Measurements from ENCODE around the gene KATNB1. TPM values are rescaled to one million over a fixed set of nuclear protein-coding genes. Genes with fewer than 3 reads are reported as not detected.

Gene KATNB1
- total and polyA plus RNA-seq, 2 of the 8 experiments (the other 6 are each of a cell fraction or from before 2014, with no cell fraction given): 50.2 to 60.4 TPM

GRCh38 chr16:57732037-57732436, 3.5 kb upstream of the KATNB1 start:
- Histone ChIP-seq H3K27me3 (replicated peaks in 1 of 4; ENCODE audit: control insufficient read depth in 3 of 4, extremely low read depth in 1 of 4, insufficient read depth in 3 of 4, low read length in 3 of 4) (no peaks in the 10 kb centered on the region; a peak in 1 of 7 replicates), H4K5ac (ENCODE audit: insufficient read length, low read depth, low read length) (no peak overlapping the region), H3K9me3 (ENCODE audit: insufficient read depth in 2 of 2, low read depth in 1 of 2, low read length in 1 of 2) (no peaks in the 10 kb centered on the region; a peak in 1 of 4 replicates), H2BK120ac (replicated peaks; ENCODE audit: low read depth, low read length) (no peak overlapping the region), H4K20me1 (replicated peaks in 1 of 2; ENCODE audit: control insufficient read depth in 1 of 2, insufficient read depth in 2 of 2, low read length in 2 of 2) (peaks cover 0 to 3% of the 10 kb centered on the region in 2 experiments), H4K8ac (ENCODE audit: extremely low read depth, insufficient read depth, low read length) (no peak overlapping the region), H3K27ac (ENCODE audit: low read depth, low read length) (no peak overlapping the region), H3K4me3 (ENCODE audit: extremely low read depth in 1 of 4, insufficient read depth in 2 of 4, low read depth in 3 of 4, low read length in 4 of 4) (no peak overlapping the region), H3K14ac (ENCODE audit: insufficient read length) (no peak overlapping the region), H3K23me2 (ENCODE audit: low read depth, low read length) (peaks cover 30% of the 10 kb centered on the region; the same call in 1 of the 2 replicates), H2BK15ac (ENCODE audit: low read length) (no peak overlapping the region), H3K4ac (replicated peaks; ENCODE audit: insufficient read length, low read depth, low read length) (no peak overlapping the region), H4K91ac (replicated peaks; ENCODE audit: insufficient read length, low read length) (no peak overlapping the region), H3K9ac (replicated peaks in 1 of 4; ENCODE audit: extremely low read depth in 1 of 4, low read depth in 3 of 4, low read length in 3 of 4) (no peak overlapping the region), H3K36me3 (ENCODE audit: control insufficient read depth in 2 of 4, insufficient read depth in 4 of 4, low read length in 3 of 4) (no peaks in the 10 kb centered on the region; a peak in 1 of 8 replicates), H3K23ac (ENCODE audit: insufficient read length) (no peak overlapping the region), H2AFZ (ENCODE audit: low read length) (no peak overlapping the region), H2BK12ac (ENCODE audit: low read depth, low read length) (no peak overlapping the region), H3K18ac (ENCODE audit: extremely low read depth, low read length) (no peak overlapping the region), H3K4me2 (ENCODE audit: insufficient read depth in 1 of 2, low read depth in 2 of 2, low read length in 2 of 2) (no peak overlapping the region), H2BK20ac (ENCODE audit: low read length) (no peak overlapping the region), H2AK5ac (ENCODE audit: low read depth, low read length) (no peak overlapping the region), H3K4me1 (replicated peaks in 1 of 4; ENCODE audit: control insufficient read depth in 3 of 4, insufficient read depth in 4 of 4, low read length in 3 of 4) (peaks cover 0 to 15% (median 4%) of the 10 kb centered on the region in 4 experiments; a peak in 6 of 7 replicates), H3K79me2 (ENCODE audit: control insufficient read depth in 1 of 2, insufficient read depth in 2 of 2, low read length in 2 of 2) (no peaks in the 10 kb centered on the region; a peak in 1 of 4 replicates), H2BK5ac (ENCODE audit: low read depth, low read length) (no peak overlapping the region), H3K79me1 (ENCODE audit: low read depth, low read length) (no peaks in the 10 kb centered on the region), H3K56ac (replicated peaks; ENCODE audit: insufficient read length, low read depth, low read length) (no peak overlapping the region)
- FAIRE-seq (no peak), DNase-seq (ENCODE audit: low read depth in 1 of 2, low spot score in 2 of 2) (no peak)
- POLR2A ChIA-PET (ENCODE audit: partially characterized antibody): no interaction called here
- CTCF ChIA-PET (ENCODE audit: partially characterized antibody): interaction anchor here (1.0 to 2.4 kb wide), 4 partner anchors 10 to 175 kb away, joined by 3 to 8 read pairs (median 4); no protein-coding TSS in a partner anchor
- 93% methylated on average over 2 of the region's 2 CpGs; no CpG with 5 or more reads in 1 of the 2 experiments for WGBS, 2 experiments (ENCODE audit: extremely low coverage in 1 of 2, insufficient coverage in 1 of 2, insufficient read length in 1 of 2, insufficient replicate concordance in 2 of 2, low coverage in 1 of 2, low lambda C conversion rate in 2 of 2, missing lambda C conversion rate in 1 of 2)
- no peak for TF ChIP-seq GTF2F1 (IDR thresholded peaks at IDR 0.05; ENCODE audit: borderline replicate concordance, low read depth, low read length)

Data from H1 (cell line).